Measurements from ENCODE around the gene TNIP1.

Gene TNIP1

GRCh38 chr5:151083081-151083676 is 2.3 kb upstream of the TNIP1 start:
- no peak for DNase-seq (ENCODE audit: low spot score)

- DNase-seq (ENCODE audit: low spot score), result no peak
These were observed 1.6 kb upstream of the TNIP1 start for GRCh38 chr5:151082282-151082902.

GRCh38 chr5:151081431-151082281 is 822 bp upstream of the TNIP1 start:
- DNase-seq (ENCODE audit: low spot score), result no peak

GRCh38 chr5:151079838-151080612 is 809 bp downstream of the TNIP1 start:
- no peak for DNase-seq (ENCODE audit: low spot score)

GRCh38 chr5:151078490-151079262 is 2.2 kb downstream of the TNIP1 start:
- DNase-seq (ENCODE audit: low spot score), result no peak

- no peak for DNase-seq (ENCODE audit: low spot score)
These were observed 2.9 kb downstream of the TNIP1 start for GRCh38 chr5:151077967-151078366.

- DNase-seq (ENCODE audit: low spot score), result no peak
These were observed 3.4 kb downstream of the TNIP1 start for GRCh38 chr5:151077419-151077818.

- DNase-seq (ENCODE audit: low spot score), result no peak
These were observed 4.2 kb downstream of the TNIP1 start for GRCh38 chr5:151076616-151077015.

- DNase-seq (ENCODE audit: low spot score), result peak; percentile 54
These were observed 5.0 kb downstream of the TNIP1 start for GRCh38 chr5:151075698-151076331.

- no peak for DNase-seq (ENCODE audit: low spot score)
These were observed 6.3 kb downstream of the TNIP1 start for GRCh38 chr5:151074557-151074956.

GRCh38 chr5:151073280-151073679 is 7.6 kb downstream of the TNIP1 start:
- no peak for DNase-seq (ENCODE audit: low spot score)

- peak; percentile 55 for DNase-seq (ENCODE audit: low spot score)
These were observed 8.2 kb downstream of the TNIP1 start for GRCh38 chr5:151072630-151073025.

- peak; percentile 33 for DNase-seq (ENCODE audit: low spot score)
These were observed 8.8 kb downstream of the TNIP1 start for GRCh38 chr5:151071848-151072629.

- no peak for DNase-seq (ENCODE audit: low spot score)
These were observed 9.8 kb downstream of the TNIP1 start for GRCh38 chr5:151071021-151071420.

GRCh38 chr5:151070449-151070848 is 10.4 kb downstream of the TNIP1 start:
- DNase-seq (ENCODE audit: low spot score), result peak; percentile 29

GRCh38 chr5:151068433-151069197 is 12.2 kb downstream of the TNIP1 start:
- peak; percentile 37 for DNase-seq (ENCODE audit: low spot score)

- DNase-seq (ENCODE audit: low spot score), result no peak
These were observed 13.0 kb downstream of the TNIP1 start for GRCh38 chr5:151067632-151068432.

GRCh38 chr5:151066920-151067319 is 13.9 kb downstream of the TNIP1 start:
- DNase-seq (ENCODE audit: low spot score), result no peak

GRCh38 chr5:151065609-151066008 is 15.2 kb downstream of the TNIP1 start:
- DNase-seq (ENCODE audit: low spot score), result no peak
